Tibial artery (tissue), 4 donors: ENCODE measurements around the gene CHPF2.

ENCODE experiments used
- DNase-seq, 2 donors: peaks; one replicate each; pipeline ENCODE4 v3.0.0-alpha.2; 2019
- H3K27ac ChIP-seq, 2 donors: fragments of 200-600 bp; sonication (generic) in 1 of 2; 1 replicate in 1 of 2; 2 replicates in 1 of 2; pipeline ENCODE4 v1.5.1; 2018 to 2019; ENCODE audit warnings: mild to moderate bottlenecking in 1 of 2
- H3K27me3 ChIP-seq, 2 donors: fragments of 200-600 bp; sonication (generic) in 1 of 2; one replicate each; pipeline versions ENCODE4 v1.5.1 to v1.6.0; 2016 to 2019
- H3K36me3 ChIP-seq, 3 donors: fragments of 200-600 bp; sonication (generic) in 2 of 3; one replicate each; pipeline ENCODE4 v1.5.1; 2016 to 2019; ENCODE audit warnings: mild to moderate bottlenecking in 2 of 3
- H3K4me1 ChIP-seq, 4 donors: fragments of 200-600 bp; sonication (generic) in 2 of 4; 1 replicate in 3 of 4; 2 replicates in 1 of 4; pipeline ENCODE4 v1.5.1; 2016 to 2019
- H3K4me3 ChIP-seq, 2 donors: fragments of 200-600 bp; sonication (generic) in 1 of 2; 1 replicate in 1 of 2; 2 replicates in 1 of 2; pipeline ENCODE4 v1.5.1; 2018 to 2019; ENCODE audit warnings: mild to moderate bottlenecking in 2 of 2
- H3K9me3 ChIP-seq, 3 donors: fragments of 200-600 bp; sonication (generic) in 1 of 3; one replicate each; pipeline ENCODE4 v1.5.1; 2016 to 2019
- CTCF ChIP-seq, 2 experiments: fragments of 200-600 bp in 1 of 2; fragments of 450-650 bp in 1 of 2; IDR thresholded peaks; one replicate each; pipeline ENCODE4 v1.5.1; 2017 to 2019; ENCODE audit warnings: antibody characterized with exemption in 2 of 2, mild to moderate bottlenecking in 1 of 2, moderate library complexity in 1 of 2
- intact Hi-C: fragments of 100-400 bp; cut with DNase I; formaldehyde crosslinking; loops from one replicate; pipeline ENCODE4 v1.15.0; 2023; ENCODE audit warnings: low total_unique reads

CHPF2 gene

GRCh38 chr7:151201751-151202150, 30.5 kb upstream of the CHPF2 start:
- no peak for TF ChIP-seq CTCF (IDR thresholded peaks at IDR 0.05)

DNA sequence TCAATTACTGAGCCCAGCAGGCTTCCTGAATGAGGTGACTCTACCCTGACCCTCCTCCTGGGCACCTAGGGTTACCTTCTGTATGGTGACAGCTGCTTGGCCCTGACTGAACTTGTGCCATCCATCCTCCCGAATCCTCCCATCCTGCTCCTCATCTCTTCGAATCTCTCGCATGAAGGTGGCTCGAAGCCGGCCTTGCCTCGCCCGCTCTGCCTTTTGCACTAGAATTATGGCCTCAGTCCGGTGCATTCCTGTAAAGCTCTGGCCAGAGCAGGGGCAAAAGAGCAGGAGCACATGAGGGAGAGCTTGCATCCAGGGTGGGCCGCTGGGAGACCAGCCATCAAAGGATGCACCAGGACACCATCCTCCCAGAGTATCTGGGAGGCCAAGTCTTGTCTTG, 29.4 kb upstream of the CHPF2 start:
- Histone ChIP-seq H3K27ac (no peak overlapping the region), H3K4me3 (no peak overlapping the region), H3K27me3 (peaks cover 0 to 51% of the 10 kb centered on the region in 2 donors), H3K9me3 (no peaks in the 10 kb centered on the region), H3K36me3 (no peaks in the 10 kb centered on the region), H3K4me1 (no peaks in the 10 kb centered on the region)
- no peak for DNase-seq
- intact Hi-C loops: no loop called here
- no peak for TF ChIP-seq CTCF (IDR thresholded peaks at IDR 0.05)

More at GRCh38 chr7:151201751-151202150, 30.5 kb upstream of the CHPF2 start:
- Histone ChIP-seq H3K27ac (no peak overlapping the region), H3K36me3 (no peaks in the 10 kb centered on the region), H3K27me3 (peaks cover 0 to 51% of the 10 kb centered on the region in 2 donors), H3K9me3 (no peaks in the 10 kb centered on the region), H3K4me3 (no peak overlapping the region), H3K4me1 (no peaks in the 10 kb centered on the region)
- DNase-seq: no peak
- intact Hi-C loops: no loop called here

- Histone ChIP-seq H3K4me1 (no peaks in the 10 kb centered on the region), H3K27ac (no peak overlapping the region), H3K27me3 (peaks cover 0 to 41% of the 10 kb centered on the region in 2 donors), H3K36me3 (no peaks in the 10 kb centered on the region), H3K9me3 (no peaks in the 10 kb centered on the region), H3K4me3 (no peak overlapping the region)
- intact Hi-C loops: no loop called here
- no peak for DNase-seq
- no peak for TF ChIP-seq CTCF (IDR thresholded peaks at IDR 0.05)
Observed at GRCh38 chr7:151204383-151205032, 27.8 kb upstream of the CHPF2 start.

DNA sequence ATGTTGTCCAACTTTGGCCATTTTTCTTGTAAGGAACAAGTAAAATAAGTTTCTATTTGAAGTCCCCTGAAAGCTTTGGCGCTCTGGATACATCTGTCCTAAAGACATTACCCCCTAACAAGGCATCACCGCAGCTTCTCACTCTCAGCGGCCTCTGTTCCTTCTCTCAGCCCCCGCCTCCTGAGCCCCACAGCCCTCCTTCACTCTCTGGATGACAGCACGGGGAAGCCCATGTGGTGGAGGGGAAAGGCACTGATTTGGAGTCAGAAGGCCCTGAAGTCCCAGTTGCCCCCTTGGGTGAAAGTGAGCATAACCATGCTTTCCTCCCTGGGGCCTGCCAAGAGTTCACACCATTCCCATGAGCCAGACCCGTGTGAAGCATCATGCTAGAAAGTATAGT, 26.6 kb upstream of the CHPF2 start:
- H3K9me3 ChIP-seq: no peaks in the 10 kb centered on the region
- H3K4me1 ChIP-seq: no peaks in the 10 kb centered on the region
- H3K4me3 ChIP-seq: no peak overlapping the region
- H3K27me3 ChIP-seq: peaks cover 0 to 28% of the 10 kb centered on the region in 2 donors
- DNase-seq: no peak
- TF ChIP-seq CTCF (IDR thresholded peaks at IDR 0.05): no peak
- peaks cover 0 to 2% (median 0%) of the 10 kb centered on the region in 3 donors for H3K36me3 ChIP-seq
- H3K27ac ChIP-seq: no peak overlapping the region
- intact Hi-C loops: no loop called here

- Histone ChIP-seq H3K27me3 (peaks cover 0 to 28% of the 10 kb centered on the region in 2 donors), H3K27ac (no peak overlapping the region), H3K4me1 (no peaks in the 10 kb centered on the region), H3K9me3 (no peaks in the 10 kb centered on the region), H3K4me3 (no peak overlapping the region), H3K36me3 (peaks cover 0 to 5% (median 4%) of the 10 kb centered on the region in 3 donors)
- intact Hi-C loops: no loop called here
- no peak for DNase-seq
- no peak for TF ChIP-seq CTCF (IDR thresholded peaks at IDR 0.05)
Observed at GRCh38 chr7:151206914-151207313, 25.4 kb upstream of the CHPF2 start.
